Activated T-helper 1 cell treated with Interleukin-2 at 50 U/mL for 16 hours (primary cell): ENCODE data around the gene TM4SF5.
"Not testable (repeated sequence)": the region's sequence is repeated elsewhere in the genome, so short reads cannot be mapped to it uniquely, and the experiment has no call there.

Experiments
- DNase-seq: peaks from one replicate; pipeline ENCODE4 v3.0.0-alpha.2; 2020; ENCODE audit warnings: low read depth

TM4SF5 gene

DNA sequence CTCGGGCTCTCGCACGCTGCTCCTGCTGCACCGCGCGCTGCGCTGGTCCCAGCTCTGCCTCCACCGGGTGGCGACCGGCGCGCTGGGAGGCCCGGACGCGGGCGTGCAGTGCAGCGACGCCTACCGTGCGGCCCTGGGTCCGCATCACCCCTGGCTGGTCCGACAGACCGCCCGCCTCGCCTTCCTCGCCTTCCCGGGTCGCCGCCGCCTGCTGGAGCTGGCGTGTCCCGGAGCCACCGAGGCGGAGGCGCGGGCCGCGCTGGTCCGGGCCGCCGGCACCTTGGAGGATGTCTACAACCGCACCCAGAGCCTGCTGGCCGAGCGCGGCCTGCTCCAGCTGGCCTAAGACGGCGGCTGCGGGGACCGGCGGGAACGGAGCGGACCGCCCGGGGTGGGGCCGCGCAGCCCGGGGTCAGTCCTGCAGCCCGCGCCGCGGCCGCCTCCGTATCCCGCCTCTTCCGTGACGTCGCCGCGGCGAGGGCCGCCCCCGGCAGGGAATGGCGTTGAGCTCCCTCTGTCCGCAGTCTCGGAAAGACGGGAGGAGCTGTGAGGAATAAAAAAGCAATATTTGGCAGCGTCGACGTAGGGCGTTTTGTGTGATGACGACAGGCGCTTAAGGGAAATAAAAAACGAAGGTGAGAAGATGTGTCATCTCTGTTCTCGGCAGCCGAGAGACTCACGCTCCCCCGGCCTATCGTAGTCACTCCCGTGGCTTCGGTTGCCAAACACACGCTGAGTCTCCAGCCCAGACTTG, 18.4 kb downstream of the TM4SF5 start:
- DNase-seq: peak; percentile 69

DNA sequence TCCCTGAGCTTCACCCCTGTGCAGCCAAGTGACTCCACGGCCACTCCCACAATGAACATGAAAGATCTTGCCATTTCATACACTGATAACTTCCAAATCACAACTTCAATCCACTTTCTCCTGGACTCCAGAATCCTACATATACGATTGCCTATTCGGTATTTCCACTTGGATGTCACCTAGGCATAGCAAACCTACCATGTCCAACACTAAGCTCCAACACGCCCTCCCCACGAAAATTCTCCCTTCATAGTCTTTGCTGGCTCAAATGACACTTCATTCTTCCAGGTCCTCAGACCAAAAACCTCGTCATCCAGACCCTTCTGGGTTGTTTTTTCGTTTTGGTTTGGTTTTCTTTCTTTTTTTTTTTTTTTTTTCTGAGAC, 19.0 kb downstream of the TM4SF5 start:
- DNase-seq: no peak

DNA sequence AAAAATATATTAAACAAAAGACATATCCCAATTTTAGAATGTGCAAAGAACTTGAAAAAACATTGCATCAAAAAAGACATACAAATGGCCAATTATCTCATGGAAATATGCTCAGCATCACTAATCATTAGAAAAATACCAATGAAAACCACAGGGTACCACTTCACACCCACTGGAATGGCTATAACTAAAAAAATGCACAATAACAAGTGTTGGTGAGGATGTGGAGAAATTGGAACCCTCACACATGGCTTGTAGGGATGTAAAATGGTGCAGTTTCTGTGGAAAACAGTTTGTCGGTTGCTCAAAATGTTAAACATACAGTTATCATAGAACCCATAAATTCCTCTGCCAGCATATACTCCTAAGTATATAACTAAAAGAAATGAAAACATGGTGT, 23.5 kb downstream of the TM4SF5 start:
- DNase-seq: no peak

DNA sequence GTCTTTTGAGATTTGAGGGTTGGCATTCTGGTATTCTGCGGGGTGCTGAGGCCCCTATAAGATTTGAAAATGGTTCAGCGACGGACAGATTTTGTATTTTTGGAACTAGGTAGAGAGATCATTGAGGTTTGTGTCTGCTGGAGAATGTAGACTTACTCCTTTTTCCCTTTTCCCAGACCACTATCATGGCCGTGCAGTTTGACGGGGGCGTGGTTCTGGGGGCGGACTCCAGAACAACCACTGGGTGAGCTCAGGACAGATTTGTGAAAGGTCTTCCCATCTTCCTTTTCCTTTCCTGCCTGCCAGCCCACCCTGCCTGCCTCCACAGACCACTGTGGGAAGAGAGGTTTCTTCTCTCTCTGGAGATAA, 24.9 kb downstream of the TM4SF5 start:
- no peak for DNase-seq

DNA sequence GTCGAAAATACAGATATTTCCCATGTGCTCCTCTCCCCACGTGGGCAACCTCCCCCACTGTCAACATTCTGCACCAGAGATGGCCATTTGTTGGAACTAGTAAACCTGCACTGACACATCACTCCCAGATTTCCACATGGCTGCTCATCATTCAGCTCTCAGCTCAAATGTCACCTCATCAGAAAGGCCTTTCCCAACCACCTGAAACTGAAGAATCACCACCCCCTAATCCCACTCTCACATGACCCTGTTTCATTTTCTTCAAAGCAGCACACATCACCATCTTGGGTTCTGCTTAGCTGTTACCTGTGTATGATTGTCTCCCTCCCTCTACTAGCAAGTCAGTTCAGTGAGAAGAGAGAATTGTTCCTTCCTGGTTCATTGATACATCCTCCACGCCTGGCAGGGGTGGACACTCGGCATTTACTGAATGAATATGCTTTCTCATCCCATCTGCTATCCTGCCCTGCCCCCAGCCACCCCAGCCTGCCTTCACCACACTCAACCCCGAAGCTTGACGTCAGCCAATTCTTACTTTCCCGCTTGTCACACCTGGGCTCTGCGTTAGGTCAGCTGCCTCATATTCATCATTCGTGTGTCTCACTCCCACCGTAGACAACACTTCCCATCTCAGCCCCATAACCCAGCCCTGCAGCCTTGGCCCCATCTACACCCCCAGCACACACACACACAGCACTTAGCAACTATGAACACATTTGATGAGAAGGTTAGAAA, 28.9 kb downstream of the TM4SF5 start:
- DNase-seq: no peak

DNA sequence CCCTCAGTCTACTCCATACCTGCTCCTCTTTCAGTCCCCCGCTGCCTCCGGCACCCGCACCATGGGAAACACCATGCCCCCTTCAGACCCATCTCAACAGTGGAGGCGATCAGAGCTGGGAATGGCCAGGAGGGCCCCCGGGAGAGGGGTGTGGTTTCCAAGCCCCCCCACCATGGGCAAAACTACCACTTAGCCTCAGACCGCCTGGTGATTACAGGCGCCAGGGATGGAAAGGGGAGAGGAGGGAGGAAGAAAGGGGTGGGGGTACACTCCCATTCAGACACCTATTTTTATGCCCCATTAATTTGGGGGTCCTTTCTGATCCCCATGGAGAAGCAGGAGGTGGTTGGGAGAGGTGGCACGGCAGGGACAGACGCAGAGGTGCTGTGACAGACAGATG, 30.5 kb downstream of the TM4SF5 start, which contains the start of gene C17orf114:
Gene C17orf114 (minus strand): TSS at position 101 of the 400 bp plus-strand sequence.
- no peak for DNase-seq

DNA sequence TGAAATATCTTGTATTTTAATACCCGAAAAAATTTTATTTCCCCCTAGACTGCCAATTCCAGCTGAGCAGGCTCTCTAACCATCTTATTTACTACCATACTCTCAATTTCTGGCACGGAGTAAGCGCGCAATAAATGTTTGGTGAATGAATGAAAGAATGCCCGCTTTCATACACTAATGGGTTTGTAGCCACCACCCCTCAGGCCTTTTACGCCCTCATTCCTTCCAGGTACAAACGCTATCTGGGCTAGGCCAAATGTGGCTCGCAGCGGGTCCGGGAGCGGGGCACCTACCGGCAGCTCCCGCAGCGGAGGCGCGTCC, 34.7 kb downstream of the TM4SF5 start:
- no peak for DNase-seq

DNA sequence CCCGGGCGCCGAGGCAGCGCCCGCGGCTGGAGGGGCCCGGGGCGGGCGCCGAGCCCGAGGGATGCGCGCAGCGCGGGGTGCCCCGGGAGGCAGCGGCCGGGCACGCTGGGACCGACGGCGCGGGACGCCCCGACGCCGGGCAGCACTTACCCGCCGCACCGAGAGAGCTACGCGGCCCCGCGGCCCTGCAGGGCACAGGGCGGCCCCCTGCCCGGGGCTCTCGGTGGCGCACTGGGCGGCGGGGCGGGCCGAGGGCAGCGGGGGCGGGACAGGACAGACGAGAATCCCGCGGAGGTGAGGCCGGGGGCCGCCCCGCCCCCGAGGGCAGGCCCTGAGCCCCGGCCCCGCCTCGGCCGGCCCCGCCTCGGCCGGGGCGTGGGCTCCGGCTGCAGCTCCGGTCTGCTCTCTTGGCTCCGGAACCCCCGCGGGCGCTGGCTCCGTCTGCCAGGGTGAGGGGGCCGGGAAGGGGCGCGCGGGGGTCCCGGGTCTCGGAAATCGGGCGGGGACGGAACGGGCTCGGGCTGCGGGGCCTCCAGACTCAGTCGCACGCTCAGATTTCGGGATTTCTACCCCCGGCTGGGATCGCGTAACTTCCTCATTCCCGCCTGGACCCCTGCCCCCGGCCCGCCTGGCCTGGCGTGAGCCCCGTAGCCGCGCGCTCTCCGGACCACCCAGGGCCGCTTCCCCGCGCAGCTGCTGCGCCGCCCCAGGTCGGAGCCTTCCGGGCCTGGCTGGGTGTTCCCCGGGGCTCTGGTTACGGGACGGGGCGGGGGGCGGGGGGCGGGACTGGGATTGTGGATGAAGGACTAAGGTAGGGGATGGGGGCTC, 35.3 kb downstream of the TM4SF5 start, which contains the start of gene PLD2:
Gene PLD2 (plus strand): TSS at position 376 of the 828 bp plus-strand sequence. CDS start 621 bp downstream, outside the sequence.
- peak; percentile 80 for DNase-seq

DNA sequence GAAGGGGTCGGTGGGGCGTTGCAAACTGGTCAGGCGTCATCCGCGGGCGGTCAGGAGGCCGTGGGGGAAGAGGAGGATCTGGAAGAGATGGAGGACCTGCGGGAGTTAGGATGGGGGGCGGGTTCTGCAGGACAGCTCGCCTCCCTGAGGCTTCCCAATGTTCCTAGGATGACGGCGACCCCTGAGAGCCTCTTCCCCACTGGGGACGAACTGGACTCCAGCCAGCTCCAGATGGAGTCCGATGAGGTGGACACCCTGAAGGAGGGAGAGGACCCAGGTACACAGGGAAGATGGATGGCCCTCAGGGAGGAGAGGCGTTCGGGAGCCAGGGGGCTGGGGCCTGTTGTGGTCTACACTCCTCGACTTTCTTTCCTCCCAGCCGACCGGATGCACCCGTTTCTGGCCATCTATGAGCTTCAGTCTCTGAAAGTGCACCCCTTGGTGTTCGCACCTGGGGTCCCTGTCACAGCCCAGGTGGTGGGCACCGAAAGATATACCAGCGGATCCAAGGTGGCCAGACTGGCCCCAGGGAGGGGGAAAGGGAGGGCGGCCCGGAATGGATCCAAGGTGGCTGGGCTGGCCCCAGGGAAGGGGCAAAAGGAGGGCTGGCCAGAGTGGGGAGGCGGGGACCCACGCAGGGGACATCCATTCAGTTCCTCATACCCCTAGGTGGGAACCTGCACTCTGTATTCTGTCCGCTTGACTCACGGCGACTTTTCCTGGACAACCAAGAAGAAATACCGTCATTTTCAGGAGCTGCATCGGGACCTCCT, 36.1 kb downstream of the TM4SF5 start:
- no peak for DNase-seq

DNA sequence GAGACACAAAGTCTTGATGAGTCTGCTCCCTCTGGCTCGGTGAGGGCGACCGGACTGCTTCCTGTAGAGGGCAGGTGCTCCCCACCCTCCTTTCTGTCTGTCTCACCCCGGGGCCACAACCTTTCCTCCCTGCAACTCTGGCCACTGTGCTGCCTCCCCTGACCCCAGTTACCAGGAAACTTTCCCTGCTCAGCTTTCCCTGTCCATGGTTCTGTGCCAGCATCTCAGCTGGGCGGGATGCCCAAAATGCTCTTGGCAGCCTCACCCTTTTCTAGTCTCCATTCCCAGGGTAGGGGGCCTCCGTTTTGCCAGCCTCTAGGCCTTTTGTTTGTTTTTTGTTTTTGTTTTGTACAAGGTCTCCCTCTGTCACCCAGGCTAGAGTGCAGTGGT, 36.7 kb downstream of the TM4SF5 start:
- no peak for DNase-seq

DNA sequence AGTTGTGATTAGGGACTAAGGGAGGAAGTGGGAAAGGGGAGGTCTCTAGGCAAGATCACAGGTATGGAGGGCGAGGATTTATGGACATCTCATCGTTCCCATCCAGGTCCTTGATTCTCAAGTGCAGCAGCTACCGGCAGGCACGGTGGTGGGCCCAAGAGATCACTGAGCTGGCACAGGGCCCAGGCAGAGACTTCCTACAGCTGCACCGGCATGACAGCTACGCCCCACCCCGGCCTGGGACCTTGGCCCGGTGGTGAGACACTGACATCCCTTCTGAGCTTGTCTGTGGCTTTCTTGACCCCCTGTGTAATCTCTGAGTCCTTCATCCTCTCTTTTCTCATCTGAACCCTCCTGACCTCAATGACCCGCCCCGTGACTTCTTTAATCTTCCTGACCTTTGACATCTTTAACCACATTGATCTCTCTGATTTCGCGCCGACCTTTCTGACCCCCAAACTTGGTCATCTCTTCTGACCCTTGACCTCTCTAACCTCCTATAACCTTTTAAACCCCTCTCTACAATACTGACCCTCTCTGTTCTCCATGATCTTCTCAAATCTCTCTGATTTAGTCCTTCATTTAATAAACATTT, 39.1 kb downstream of the TM4SF5 start:
- DNase-seq: no peak

DNA sequence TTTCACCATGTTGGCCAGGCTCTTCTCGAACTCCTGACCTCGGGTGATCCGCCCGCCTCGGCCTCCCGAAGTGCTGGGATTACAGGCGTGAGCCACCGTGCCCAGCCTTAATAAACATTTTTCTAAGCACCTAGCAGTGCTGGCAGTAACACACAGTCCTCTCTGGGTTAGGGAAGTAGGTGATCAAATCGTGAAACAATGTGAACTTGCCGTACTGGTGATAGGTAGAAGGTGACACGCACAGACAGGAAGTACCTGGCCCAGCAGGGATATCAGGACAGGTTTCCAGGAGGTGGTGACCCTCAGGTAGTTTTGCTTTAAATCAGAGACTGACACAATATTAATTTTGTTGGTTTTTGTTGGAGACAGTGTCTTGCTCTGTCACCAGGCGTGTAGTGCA, 39.8 kb downstream of the TM4SF5 start:
- no peak for DNase-seq

DNA sequence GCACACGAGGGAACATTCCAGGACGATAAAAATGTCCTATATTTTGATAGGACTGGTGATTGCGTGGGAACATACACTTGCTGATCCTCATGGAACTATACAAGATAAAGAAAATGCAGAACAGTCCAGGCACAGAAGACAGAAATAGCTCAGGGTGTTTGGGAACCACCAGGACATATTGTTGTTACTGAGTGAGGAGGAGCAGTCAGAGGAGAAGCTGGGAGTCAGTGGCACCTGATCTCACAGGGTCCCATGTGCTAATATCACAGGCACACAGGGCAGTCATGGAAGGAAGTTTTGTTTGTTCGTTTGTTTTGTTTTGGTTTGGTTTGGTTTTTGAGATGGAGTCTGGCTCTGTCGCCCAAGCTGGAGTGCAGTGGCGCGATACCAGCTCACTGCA, 41.0 kb downstream of the TM4SF5 start:
- no peak for DNase-seq

DNA sequence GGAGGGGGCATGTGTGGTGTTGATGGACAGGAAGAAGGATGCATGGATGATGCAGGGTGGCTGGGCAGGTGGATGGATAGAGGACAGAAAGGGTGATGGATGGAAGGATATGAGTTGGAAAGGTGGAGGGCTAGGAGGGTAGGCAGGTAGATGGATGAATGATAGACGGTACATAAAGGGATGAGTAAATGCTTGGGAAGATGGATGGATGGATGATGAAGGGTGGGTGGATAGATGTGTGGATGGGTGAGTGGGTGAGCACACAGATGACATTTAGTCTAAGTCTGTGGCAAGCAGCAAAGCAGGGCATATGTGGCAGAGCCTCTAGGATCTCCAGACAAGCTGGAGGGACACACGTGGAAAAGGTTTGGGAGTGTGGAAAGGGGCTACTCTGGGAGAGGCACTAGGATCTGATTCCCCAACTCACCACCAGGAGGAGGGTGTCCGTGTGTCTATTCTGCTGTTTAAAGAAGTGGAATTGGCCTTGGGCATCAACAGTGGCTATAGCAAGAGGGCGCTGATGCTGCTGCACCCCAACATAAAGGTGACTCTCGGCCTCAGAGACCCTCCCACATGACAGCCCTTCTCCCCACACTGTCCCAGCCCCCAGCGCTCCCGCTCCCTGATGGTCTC, 43.5 kb downstream of the TM4SF5 start:
- no peak for DNase-seq

DNA sequence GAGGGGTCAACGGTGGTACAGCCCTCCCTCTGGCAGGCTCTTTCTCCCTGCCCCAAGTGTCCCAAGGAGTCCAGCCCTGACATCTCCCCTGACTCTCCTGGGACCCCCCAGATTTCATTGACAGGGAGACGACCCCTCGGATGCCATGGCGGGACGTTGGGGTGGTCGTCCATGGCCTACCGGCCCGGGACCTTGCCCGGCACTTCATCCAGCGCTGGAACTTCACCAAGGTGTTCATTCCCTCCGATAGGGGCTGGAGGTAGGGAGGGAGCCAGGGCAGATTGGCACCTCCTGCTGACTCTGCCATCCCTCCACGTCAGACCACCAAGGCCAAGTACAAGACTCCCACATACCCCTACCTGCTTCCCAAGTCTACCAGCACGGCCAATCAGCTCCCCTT, 45.1 kb downstream of the TM4SF5 start:
- no peak for DNase-seq

DNA sequence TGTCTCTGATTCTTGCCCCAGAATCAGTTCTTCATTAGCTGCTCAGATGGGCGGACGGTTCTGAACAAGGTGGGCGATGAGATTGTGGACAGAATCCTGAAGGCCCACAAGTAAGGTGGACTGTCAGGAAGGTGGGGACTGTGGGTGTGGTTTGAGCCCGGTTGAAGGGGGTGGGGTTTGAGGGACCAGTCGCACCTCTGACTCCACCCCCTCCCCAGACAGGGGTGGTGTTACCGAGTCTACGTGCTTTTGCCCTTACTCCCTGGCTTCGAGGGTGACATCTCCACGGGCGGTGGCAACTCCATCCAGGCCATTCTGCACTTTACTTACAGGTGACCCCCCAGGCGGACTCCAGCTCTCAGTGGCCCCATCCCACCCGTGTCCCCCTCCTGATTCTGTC, 46.6 kb downstream of the TM4SF5 start:
- no peak for DNase-seq

DNA sequence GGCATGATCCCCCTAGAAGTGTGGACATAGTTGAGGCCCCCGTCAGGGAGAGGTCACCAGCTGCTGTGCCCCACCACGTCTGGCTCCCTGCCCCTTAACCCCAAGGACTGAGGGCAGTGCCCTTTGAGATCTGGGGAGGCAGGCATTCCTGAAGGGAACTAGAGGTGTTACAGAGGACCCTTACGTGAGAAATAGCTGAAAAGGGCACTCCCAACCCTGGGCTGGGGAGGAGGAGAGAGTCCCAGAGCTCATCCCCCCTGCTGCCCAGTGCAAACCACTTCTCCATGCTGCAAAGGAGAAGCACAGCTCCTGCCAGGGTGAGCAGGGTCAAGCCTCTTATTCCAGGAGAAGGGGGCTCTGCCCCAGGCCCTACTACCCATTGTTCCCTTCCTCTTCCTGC, 51.1 kb downstream of the TM4SF5 start:
- no peak for DNase-seq

DNA sequence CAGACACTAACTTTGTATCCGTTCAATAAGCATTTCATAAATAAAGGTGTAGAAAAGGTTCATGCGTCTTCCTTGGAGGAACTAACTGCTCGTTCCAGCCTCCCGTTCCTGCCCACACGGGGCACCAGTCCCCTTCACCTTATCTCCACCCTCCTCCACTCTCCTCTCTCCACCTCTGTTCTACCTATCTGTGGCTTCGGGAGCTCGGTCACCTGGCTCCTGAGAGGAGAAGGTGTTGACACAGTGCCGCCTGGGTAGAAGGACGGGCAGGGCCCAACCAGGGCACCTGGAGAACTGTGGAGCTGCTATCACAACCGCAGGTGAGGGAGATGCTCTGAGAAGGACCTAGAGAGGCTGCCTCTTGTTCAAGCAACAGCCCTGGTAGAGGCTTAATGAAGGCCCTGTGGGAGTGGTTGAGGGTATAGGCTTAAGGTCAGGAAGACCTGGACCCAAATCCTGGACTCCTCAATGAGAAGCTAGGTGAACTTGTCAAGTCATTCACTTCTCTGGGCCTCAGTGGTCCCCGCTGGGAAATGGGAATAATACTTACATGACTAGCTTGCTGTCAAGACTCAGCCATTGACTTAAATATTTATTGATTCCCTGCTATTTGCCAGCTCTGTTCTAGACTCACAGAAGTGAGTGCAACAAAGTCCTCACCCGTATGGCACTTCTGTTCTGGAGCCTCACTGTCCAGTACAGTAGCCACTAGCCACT, 51.8 kb downstream of the TM4SF5 start:
- DNase-seq: no peak

DNA sequence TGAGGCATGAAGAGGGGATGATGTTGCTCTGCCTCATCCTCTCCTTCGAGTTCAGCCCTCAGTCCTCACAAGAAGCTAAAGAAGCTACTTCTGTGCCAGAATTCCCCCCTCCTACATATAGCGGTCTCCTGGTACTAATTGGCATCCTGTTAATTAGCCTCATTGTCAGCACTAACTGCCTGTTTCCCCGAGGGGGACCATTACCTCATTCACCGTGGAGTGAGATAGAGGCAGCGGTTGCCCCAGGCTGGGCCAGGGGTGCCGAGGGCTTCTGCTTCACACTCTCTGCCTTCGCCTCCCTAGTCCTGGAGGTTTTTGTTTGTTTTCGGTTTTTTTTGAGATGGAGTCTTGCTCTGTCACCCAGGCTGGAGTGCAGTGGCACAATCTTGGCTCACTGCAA, 55.7 kb downstream of the TM4SF5 start:
- no peak for DNase-seq

DNA sequence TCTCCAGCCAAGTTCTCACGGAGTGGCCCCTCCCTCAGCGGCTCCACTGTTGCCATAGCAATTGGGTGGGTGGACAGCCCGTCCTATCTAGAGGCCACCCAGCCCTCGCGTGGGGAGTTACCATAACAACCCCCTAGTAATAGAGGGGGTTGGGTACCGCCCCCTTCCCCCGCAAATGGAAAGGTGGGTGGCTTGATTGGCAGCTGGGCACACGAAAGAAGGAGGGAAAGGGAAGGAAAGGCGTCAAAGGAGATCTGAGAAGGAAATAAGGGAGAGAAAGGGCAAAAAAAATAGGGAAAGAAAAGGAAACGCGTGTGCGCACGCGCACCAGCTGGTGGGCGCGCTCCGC, 61.1 kb downstream of the TM4SF5 start:
- not testable (repeated sequence) for DNase-seq
